ENCODE results near the gene WDR55. TPM values are rescaled to one million over a fixed set of nuclear protein-coding genes. Genes with fewer than 3 reads are reported as not detected.
"Not testable (repeated sequence)": the region's sequence is repeated elsewhere in the genome, so short reads cannot be mapped to it uniquely, and the experiment has no call there.

WDR55 gene
- 38.8 and 40.2 TPM in 2 replicates for total RNA-seq (2022)
- percentile 86 among the genes with signal in this experiment for Bru-seq, nascent RNA
- percentile 90 among the genes with signal in this experiment for BruChase-seq, experiment 1, labeled RNA remaining after a 2-hour chase
- BruChase-seq, experiment 2, labeled RNA remaining after a 6-hour chase: percentile 94 among the genes with signal in this experiment
- long read RNA-seq, full-length matches to known transcripts: 51 of 100 reads
- long read RNA-seq, partial matches to known transcripts: 7 of 100 reads
- long read RNA-seq, other reads (novel, unspliced or antisense): 42 of 100 reads

- H3K27me3 Mint-ChIP-seq (ENCODE audit: insufficient read depth, unreplicated experiment): no peaks in the 10 kb centered on the region
- Histone ChIP-seq H3K36me3 (ENCODE audit: control insufficient read depth, insufficient read depth, low read length) (peaks cover 4% of the 10 kb centered on the region), H3K9me3 (no peaks in the 10 kb centered on the region), H3K27me3 (replicated peaks; ENCODE audit: control insufficient read depth, insufficient read depth, low read length) (no peaks in the 10 kb centered on the region), H3K4me3 (ENCODE audit: low read depth, low read length) (peak within 1 kb of the TSS; percentile 86), H3K4me1 (peaks cover 7% of the 10 kb centered on the region; the same call in 1 of the 2 replicates)
- H3K9me3 Mint-ChIP-seq (ENCODE audit: unreplicated experiment): peaks cover 9% of the 10 kb centered on the region
- TF ChIP-seq CTCF (IDR thresholded peaks at IDR 0.05; ENCODE audit: insufficient read depth in 1 of 2, low read depth in 1 of 2, low read length in 1 of 2, severe bottlenecking in 1 of 2, unreplicated experiment in 1 of 2): no peak
- POLR2A ChIA-PET: interaction anchor here (0.6 to 1.5 kb wide), 5 partner anchors 17 to 117 kb away, joined by 4 to 32 read pairs (median 6); partner anchors contain the start of genes EIF4EBP3, HARS1, HARS2 and IK
- CTCF ChIA-PET: interaction anchor here (0.8 to 1.1 kb wide), 2 partner anchors 17 to 54 kb away, joined by 3 read pairs; partner anchors contain the start of genes IK and NDUFA2
- DNase-seq: peak; percentile 97
- H3K27ac Mint-ChIP-seq (ENCODE audit: unreplicated experiment): peak within 1 kb of the TSS; percentile 89
- peaks cover 77% of the 10 kb centered on the region for H3K36me3 Mint-ChIP-seq (ENCODE audit: insufficient read depth, unreplicated experiment)
- TSS peak; percentile 85 for BruUV-seq (replicated peaks)
- H3K4me3 Mint-ChIP-seq (ENCODE audit: unreplicated experiment): peak within 1 kb of the TSS; percentile 98
- intact Hi-C loops (cut with micrococcal nuclease; ENCODE audit: unreplicated experiment): loop anchor here (1.0 to 2.0 kb wide), 5 partner anchors 17 to 292 kb away; partner anchors contain the start of genes HARS1, HARS2, IK and NDUFA2
- H3K4me1 Mint-ChIP-seq (ENCODE audit: low read depth, unreplicated experiment): peaks cover 14% of the 10 kb centered on the region
Measured at GRCh38 chr5:140664359-140665119, at the start of gene WDR55. Gene WDR55, plus strand, starts transcription at chr5:140664904. Its CDS starts 9 bp downstream, at chr5:140664913.

GRCh38 chr5:140622301-140622700, 42.4 kb upstream of the WDR55 start:
- Mint-ChIP-seq H3K27ac (ENCODE audit: unreplicated experiment) (no peak overlapping the region), H3K36me3 (ENCODE audit: insufficient read depth, unreplicated experiment) (peaks cover 6% of the 10 kb centered on the region)
- BruUV-seq (replicated peaks): no TSS peak

GRCh38 chr5:140623061-140623460, 41.6 kb upstream of the WDR55 start:
- H3K36me3 Mint-ChIP-seq (ENCODE audit: insufficient read depth, unreplicated experiment); H3K4me3 ChIP-seq (ENCODE audit: low read depth, low read length); DNase-seq; H3K4me1 Mint-ChIP-seq (ENCODE audit: low read depth, unreplicated experiment); POLR2A ChIA-PET; BruUV-seq (replicated peaks); H3K27me3 Mint-ChIP-seq (ENCODE audit: insufficient read depth, unreplicated experiment); H3K4me3 Mint-ChIP-seq (ENCODE audit: unreplicated experiment); H3K36me3 ChIP-seq (ENCODE audit: control insufficient read depth, insufficient read depth, low read length); H3K27ac Mint-ChIP-seq (ENCODE audit: unreplicated experiment); intact Hi-C loops (cut with micrococcal nuclease; ENCODE audit: unreplicated experiment); H3K27me3 ChIP-seq (replicated peaks; ENCODE audit: control insufficient read depth, insufficient read depth, low read length); CTCF ChIA-PET; H3K4me1 ChIP-seq: not testable (repeated sequence)
- peaks cover 10% of the 10 kb centered on the region for H3K9me3 ChIP-seq
- peaks cover 16% of the 10 kb centered on the region for H3K9me3 Mint-ChIP-seq (ENCODE audit: unreplicated experiment)

More at GRCh38 chr5:140622301-140622700, 42.4 kb upstream of the WDR55 start:
- ChIA-PET CTCF (no interaction called here), POLR2A (no interaction called here)
- Histone ChIP-seq H3K9me3 (peaks cover 6% of the 10 kb centered on the region; the same call in 1 of the 2 replicates), H3K4me3 (ENCODE audit: low read depth, low read length) (no peak overlapping the region), H3K36me3 (ENCODE audit: control insufficient read depth, insufficient read depth, low read length) (no peaks in the 10 kb centered on the region), H3K27me3 (replicated peaks; ENCODE audit: control insufficient read depth, insufficient read depth, low read length) (no peaks in the 10 kb centered on the region), H3K4me1 (no peaks in the 10 kb centered on the region)
- Mint-ChIP-seq H3K9me3 (ENCODE audit: unreplicated experiment) (peaks cover 16% of the 10 kb centered on the region), H3K27me3 (ENCODE audit: insufficient read depth, unreplicated experiment) (no peaks in the 10 kb centered on the region), H3K4me3 (ENCODE audit: unreplicated experiment) (no peak overlapping the region), H3K4me1 (ENCODE audit: low read depth, unreplicated experiment) (no peaks in the 10 kb centered on the region)
- intact Hi-C loops (cut with micrococcal nuclease; ENCODE audit: unreplicated experiment): no loop called here
- TF ChIP-seq CTCF (IDR thresholded peaks at IDR 0.05; ENCODE audit: insufficient read depth in 1 of 2, low read depth in 1 of 2, low read length in 1 of 2, severe bottlenecking in 1 of 2, unreplicated experiment in 1 of 2): no peak
- no peak for DNase-seq

- intact Hi-C loops (cut with micrococcal nuclease; ENCODE audit: unreplicated experiment); CTCF ChIA-PET; H3K4me1 ChIP-seq; H3K36me3 Mint-ChIP-seq (ENCODE audit: insufficient read depth, unreplicated experiment); POLR2A ChIA-PET; H3K36me3 ChIP-seq (ENCODE audit: control insufficient read depth, insufficient read depth, low read length); H3K4me3 ChIP-seq (ENCODE audit: low read depth, low read length); H3K27me3 ChIP-seq (replicated peaks; ENCODE audit: control insufficient read depth, insufficient read depth, low read length); H3K4me3 Mint-ChIP-seq (ENCODE audit: unreplicated experiment); H3K4me1 Mint-ChIP-seq (ENCODE audit: low read depth, unreplicated experiment); BruUV-seq (replicated peaks); DNase-seq; H3K27me3 Mint-ChIP-seq (ENCODE audit: insufficient read depth, unreplicated experiment); H3K27ac Mint-ChIP-seq (ENCODE audit: unreplicated experiment): not testable (repeated sequence)
- H3K9me3 ChIP-seq: peaks cover 24% of the 10 kb centered on the region
- H3K9me3 Mint-ChIP-seq (ENCODE audit: unreplicated experiment): peaks cover 16% of the 10 kb centered on the region
Measured at GRCh38 chr5:140624886-140625285, 39.8 kb upstream of the WDR55 start.
